HepG2 (cell line): Measurements from ENCODE around the gene GYPC. TPM values are rescaled to one million over a fixed set of nuclear protein-coding genes. Genes with fewer than 3 reads are reported as not detected.

Experiments
- ATAC-seq: fragments of 200-7000 bp; cut with Tn5 transposase; 3 replicates; pipeline ENCODE4 v1.9.1; 2020; ENCODE audit warnings: mild to moderate bottlenecking, moderate library complexity
- BruUV-seq: library from RNA; stranded (reverse); fragments of 400-500 nt; replicated peaks from 2 replicates; lab custom pipeline; 2021; lab: Mats Ljungman, UMichigan
- CTCF ChIA-PET: fragments of 300-600 bp; formaldehyde crosslinking; extraction: SDS; loops from one replicate; lab custom pipeline; 2021; ENCODE audit warnings: low total read pairs, inconsistent platforms, low intra/inter-chr PET ratio; lab: Yijun Ruan, JAX
- POLR2A ChIA-PET: fragments of 350-600 bp; sonication (Branson Sonifier 250); formaldehyde crosslinking; loops from one replicate; lab custom pipeline; 2020; ENCODE audit warnings: antibody characterized with exemption, inconsistent platforms; lab: Yijun Ruan, JAX
- DNase-seq: peaks from one replicate; pipeline ENCODE4 v3.0.0-alpha.2; 2015; ENCODE audit warnings: low spot score
- FAIRE-seq: peaks from 3 replicates; lab custom pipeline; 2011; peaks lifted over from hg19 to GRCh38; lab: Jason Lieb, UNC
- H2AFZ ChIP-seq: one replicate; pipeline ENCODE4 v1.6.1; 2011; ENCODE audit warnings: low read length, inconsistent platforms
- H3K27ac ChIP-seq: fragments of 300-600 bp; 3 replicates; pipeline ENCODE4 v1.8.0; 2011; ENCODE audit warnings: mixed run types, mild to moderate bottlenecking, mixed read lengths, low read length, inconsistent platforms; ENCODE audit not compliant: insufficient read depth; ENCODE audit errors: extremely low read length
- H3K27me3 ChIP-seq, 2 experiments: fragments of 200-600 bp in 1 of 2; 2 replicates in 1 of 2; 3 replicates in 1 of 2; pipeline versions ENCODE4 v1.6.0 to v1.8.0; 2011; ENCODE audit warnings: low read length in 2 of 2, mild to moderate bottlenecking in 2 of 2, moderate library complexity in 2 of 2, inconsistent platforms in 1 of 2; ENCODE audit not compliant: insufficient read depth in 2 of 2, control insufficient read depth in 1 of 2
- H3K36me3 ChIP-seq, 2 experiments: fragments of 200-600 bp in 1 of 2; replicated peaks in 1 of 2; 2 replicates in 1 of 2; 3 replicates in 1 of 2; pipeline versions ENCODE4 v1.5.1 to v1.8.0; 2011; ENCODE audit warnings: low read length in 2 of 2, inconsistent platforms in 1 of 2; ENCODE audit not compliant: insufficient read depth in 2 of 2, control insufficient read depth in 1 of 2
- H3K4me1 ChIP-seq: 2 replicates; pipeline ENCODE4 v1.5.1; 2012; ENCODE audit warnings: low read length, inconsistent platforms; ENCODE audit not compliant: insufficient read depth
- H3K4me2 ChIP-seq: 2 replicates; pipeline ENCODE4 v1.6.0; 2011; ENCODE audit warnings: low read depth, low read length, inconsistent platforms
- H3K4me3 ChIP-seq, 3 experiments: fragments of 200-600 bp in 1 of 3; sonication (generic), shearing (Covaris generic) in 1 of 3; replicated peaks in 1 of 3; 2 replicates each; pipeline ENCODE4 v1.5.1; 2011 to 2016; ENCODE audit warnings: low read length in 3 of 3, inconsistent platforms in 2 of 3, low read depth in 2 of 3, mild to moderate bottlenecking in 2 of 3, control low read depth in 1 of 3, mixed read lengths in 1 of 3; ENCODE audit not compliant: insufficient read depth in 1 of 3
- H3K79me2 ChIP-seq: one replicate; pipeline ENCODE4 v1.6.1; 2011; ENCODE audit warnings: low read length, inconsistent platforms; ENCODE audit not compliant: insufficient read depth
- H3K9ac ChIP-seq: 2 replicates; pipeline ENCODE4 v1.6.0; 2011; ENCODE audit warnings: mild to moderate bottlenecking, low read depth, low read length, inconsistent platforms; ENCODE audit not compliant: insufficient read depth
- H3K9me3 ChIP-seq: 2 replicates; pipeline ENCODE4 v1.5.1; 2012; ENCODE audit warnings: mild to moderate bottlenecking, low read length
- H4K20me1 ChIP-seq: 2 replicates; pipeline ENCODE4 v1.6.0; 2011; ENCODE audit warnings: inconsistent platforms, mild to moderate bottlenecking, low read length, moderate library complexity; ENCODE audit not compliant: insufficient read depth
- AGO1 ChIP-seq: fragments of 200-400 bp; formaldehyde crosslinking; IDR thresholded peaks from 2 replicates; pipeline ENCODE4 v1.6.1; 2017; ENCODE audit warnings: mild to moderate bottlenecking, low read depth, low read length, moderate library complexity; ENCODE audit not compliant: poor library complexity, severe bottlenecking
- ATAD3A ChIP-seq: sonication (generic); formaldehyde crosslinking; IDR thresholded peaks from 2 replicates; pipeline ENCODE4 v1.4.0; 2020; ENCODE audit warnings: missing genetic modification reagents
- ATF7 ChIP-seq, 2 experiments: fragments of 450-650 bp in 1 of 2; sonication (generic) in 1 of 2; formaldehyde crosslinking in 1 of 2; IDR thresholded peaks; 2 replicates each; pipeline versions ENCODE4 v1.4.0 to v1.6.1; 2016 to 2020; ENCODE audit warnings: antibody characterized with exemption in 1 of 2, mild to moderate bottlenecking in 1 of 2, missing genetic modification reagents in 1 of 2
- CENPT ChIP-seq: sonication (generic); formaldehyde crosslinking; IDR thresholded peaks from 2 replicates; pipeline ENCODE4 v1.8.0; 2022; ENCODE audit warnings: low read depth, mild to moderate bottlenecking, moderate library complexity, missing genetic modification reagents
- ELF4 ChIP-seq: sonication (generic); formaldehyde crosslinking; IDR thresholded peaks from 2 replicates; pipeline ENCODE4 v1.5.0; 2020; ENCODE audit warnings: missing genetic modification reagents, mild to moderate bottlenecking, moderate library complexity, borderline replicate concordance
- FOXK1 ChIP-seq: sonication (generic); formaldehyde crosslinking; IDR thresholded peaks from 2 replicates; pipeline ENCODE4 v1.4.0; 2020; ENCODE audit warnings: low read depth, missing genetic modification reagents, borderline replicate concordance
- JUND ChIP-seq: sonication (generic); formaldehyde crosslinking; IDR thresholded peaks from 2 replicates; pipeline ENCODE4 v1.8.0; 2022; ENCODE audit warnings: mild to moderate bottlenecking, missing genetic modification reagents
- MTA1 ChIP-seq: sonication (generic); formaldehyde crosslinking; IDR thresholded peaks from 2 replicates; pipeline ENCODE4 v1.4.0; 2020; ENCODE audit warnings: missing genetic modification reagents, mild to moderate bottlenecking, borderline replicate concordance
- NFATC3 ChIP-seq: sonication (generic); formaldehyde crosslinking; IDR thresholded peaks from 2 replicates; pipeline ENCODE4 v1.5.1; 2020; ENCODE audit warnings: mild to moderate bottlenecking, missing genetic modification reagents
- POLR2AphosphoS2 ChIP-seq: IDR thresholded peaks from 2 replicates; pipeline ENCODE4 v1.6.1; 2011; ENCODE audit warnings: low read depth, low read length, improper control_type of control experiment
- TSC22D2 ChIP-seq: sonication (generic); formaldehyde crosslinking; IDR thresholded peaks from 2 replicates; pipeline ENCODE4 v1.5.1; 2020; ENCODE audit warnings: missing genetic modification reagents, mild to moderate bottlenecking, borderline replicate concordance
- XBP1 ChIP-seq: sonication (generic); formaldehyde crosslinking; IDR thresholded peaks from 2 replicates; pipeline ENCODE4 v1.5.0; 2020; ENCODE audit warnings: missing genetic modification reagents
- ZMAT5 ChIP-seq: sonication (generic); formaldehyde crosslinking; IDR thresholded peaks from 2 replicates; pipeline ENCODE4 v1.5.0; 2020; ENCODE audit warnings: mild to moderate bottlenecking, low read depth, missing genetic modification reagents, borderline replicate concordance
- ZNF484 ChIP-seq: sonication (generic); formaldehyde crosslinking; IDR thresholded peaks from 2 replicates; pipeline ENCODE4 v1.5.1; 2020; ENCODE audit warnings: mild to moderate bottlenecking, low read depth, missing genetic modification reagents, borderline replicate concordance
- ZNF562 ChIP-seq: sonication (generic); formaldehyde crosslinking; IDR thresholded peaks from 2 replicates; pipeline ENCODE4 v1.8.0; 2022; ENCODE audit warnings: missing genetic modification reagents, borderline replicate concordance
- ZNF775 ChIP-seq: sonication (generic); formaldehyde crosslinking; IDR thresholded peaks from 2 replicates; pipeline ENCODE4 v1.4.0; 2020; ENCODE audit warnings: missing genetic modification reagents, mild to moderate bottlenecking, moderate library complexity, borderline replicate concordance
- whole genome bisulfite sequencing: methylation state at CpG from one replicate; pipeline ENCODE4 v1.1.6; 2017; ENCODE audit warnings: low lambda C conversion rate; 5-methylcytosine and 5-hydroxymethylcytosine counted together
- in situ Hi-C: cut with HindIII; loops from 2 replicates; pipeline ENCODE4 v1.10.0; 2017; ENCODE audit warnings: low pct_unique_long_range_greater_than_20kb; ENCODE audit not compliant: extremely low pct_ligation_motif_present
- intact Hi-C: fragments of 100-400 bp; cut with micrococcal nuclease; formaldehyde crosslinking; loops from one replicate; pipeline ENCODE4 v1.10.0; 2022; ENCODE audit not compliant: unreplicated experiment
- polyA plus RNA-seq, 8 experiments: library from polyadenylated mRNA; depleted of rRNA in 3 of 8; stranded (reverse) in 7 of 8; unstranded in 1 of 8; fragments of >200 nt; fragmentation: Illumina TruSeq in 4 of 8; extraction: Trizol in 4 of 8; gene quantifications; 2 replicates each; pipeline versions ENCODE4 v1.2.1 to v1.2.3, GENCODE V29; 2011 to 2016; ENCODE audit warnings: low read depth in 4 of 8, missing spikeins in 1 of 8, mixed read lengths in 1 of 8; ENCODE audit not compliant: insufficient read depth in 1 of 8
- total RNA-seq, 5 experiments: library from RNA; depleted of rRNA; stranded (reverse); fragments of >200 nt; fragmentation: Illumina TruSeq; extraction: Trizol; gene quantifications; 2 replicates each; pipeline ENCODE4 v1.2.3, GENCODE V29; 2016; ENCODE audit warnings: low read depth in 1 of 5
- TF ChIP-seq, protein P1 (sequence below): sonication (generic); formaldehyde crosslinking; IDR thresholded peaks from 2 replicates; pipeline ENCODE4 v1.4.0; 2020; ENCODE audit warnings: missing genetic modification reagents; ENCODE audit errors: not compliant biosample characterization
- TF ChIP-seq, protein P2 (sequence below): sonication (generic); formaldehyde crosslinking; IDR thresholded peaks from 2 replicates; pipeline ENCODE4 v1.8.0; 2022; ENCODE audit warnings: missing genetic modification reagents, mild to moderate bottlenecking, borderline replicate concordance

GYPC gene
- total and polyA plus RNA-seq, 2 of the 13 experiments (the other 11 are each of a cell fraction or from before 2014, with no cell fraction given), result not detected

DNA sequence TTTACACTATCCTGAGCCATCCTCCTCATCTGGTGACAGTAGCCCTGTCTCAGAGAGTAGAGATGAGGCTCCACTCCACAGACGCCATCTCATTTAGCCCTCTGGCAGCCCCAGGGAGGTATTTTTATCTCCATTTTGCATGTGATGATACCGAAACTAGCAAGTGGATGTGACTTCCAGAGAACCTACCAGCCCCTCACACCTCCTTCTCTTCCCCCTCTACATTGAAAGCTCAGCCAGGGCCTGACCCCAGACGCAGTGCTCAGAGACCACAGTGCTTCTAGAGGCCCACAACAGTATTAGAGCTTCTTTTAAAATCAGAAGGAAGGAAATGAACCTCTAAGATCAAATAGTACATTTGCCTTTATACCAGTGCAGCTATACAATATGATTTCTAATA is 8.3 kb downstream of the GYPC start:
- TF ChIP-seq ZNF775 (CRISPR knock-in tag) (no peak), AGO1 (no peak), XBP1 (CRISPR knock-in tag) (no peak), ZNF484 (no peak), ZNF562 (CRISPR knock-in tag) (no peak)
- FAIRE-seq, result no peak
- Histone ChIP-seq H4K20me1 (no peaks in the 10 kb centered on the region), H3K9ac (no peak overlapping the region), H3K27me3 (peaks cover 6 to 36% of the 10 kb centered on the region in 2 experiments), H3K27ac (no peak overlapping the region), H3K9me3 (no peaks in the 10 kb centered on the region), H3K36me3 (no peaks in the 10 kb centered on the region), H2AFZ (no peak overlapping the region), H3K79me2 (no peaks in the 10 kb centered on the region), H3K4me1 (no peaks in the 10 kb centered on the region), H3K4me2 (no peak overlapping the region), H3K4me3 (no peak overlapping the region)
- intact Hi-C loops (no loop called here), in situ Hi-C loops (no loop called here)
- WGBS, result 25% methylated on average over 3 of the region's 3 CpGs
- no peak for DNase-seq
- CTCF ChIA-PET, result no interaction called here
- no TSS peak for BruUV-seq
- POLR2A ChIA-PET, result no interaction called here
- ATAC-seq, result no peak

GRCh38 chr2:126664639-126665038 is 8.7 kb downstream of the GYPC start:
- no peak for ATAC-seq
- H3K36me3 ChIP-seq, result no peaks in the 10 kb centered on the region
- BruUV-seq, result no TSS peak
- H4K20me1 ChIP-seq, result no peaks in the 10 kb centered on the region
- no peak for DNase-seq
- no peak overlapping the region for H3K4me2 ChIP-seq
- in situ Hi-C loops (no loop called here), intact Hi-C loops (no loop called here)
- peaks cover 6 to 33% of the 10 kb centered on the region in 2 experiments for H3K27me3 ChIP-seq
- no peak overlapping the region for H3K9ac ChIP-seq
- POLR2A ChIA-PET, result no interaction called here
- no peaks in the 10 kb centered on the region for H3K4me1 ChIP-seq
- CTCF ChIA-PET, result no interaction called here
- H3K79me2 ChIP-seq, result no peaks in the 10 kb centered on the region
- H3K4me3 ChIP-seq, result no peak overlapping the region
- no peaks in the 10 kb centered on the region for H3K9me3 ChIP-seq
- no peak overlapping the region for H3K27ac ChIP-seq
- WGBS, result 0% methylated on average over 2 of the region's 2 CpGs
- H2AFZ ChIP-seq, result no peak overlapping the region
- FAIRE-seq, result no peak
- TF ChIP-seq ATAD3A (CRISPR knock-in tag), result no peak
- TF ChIP-seq, protein P1, sequence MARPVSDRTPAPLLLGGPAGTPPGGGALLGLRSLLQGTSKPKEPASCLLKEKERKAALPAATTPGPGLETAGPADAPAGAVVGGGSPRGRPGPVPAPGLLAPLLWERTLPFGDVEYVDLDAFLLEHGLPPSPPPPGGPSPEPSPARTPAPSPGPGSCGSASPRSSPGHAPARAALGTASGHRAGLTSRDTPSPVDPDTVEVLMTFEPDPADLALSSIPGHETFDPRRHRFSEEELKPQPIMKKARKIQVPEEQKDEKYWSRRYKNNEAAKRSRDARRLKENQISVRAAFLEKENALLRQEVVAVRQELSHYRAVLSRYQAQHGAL (CRISPR knock-in tag), result no peak
- TF ChIP-seq FOXK1, result no peak
- TF ChIP-seq, protein P2, sequence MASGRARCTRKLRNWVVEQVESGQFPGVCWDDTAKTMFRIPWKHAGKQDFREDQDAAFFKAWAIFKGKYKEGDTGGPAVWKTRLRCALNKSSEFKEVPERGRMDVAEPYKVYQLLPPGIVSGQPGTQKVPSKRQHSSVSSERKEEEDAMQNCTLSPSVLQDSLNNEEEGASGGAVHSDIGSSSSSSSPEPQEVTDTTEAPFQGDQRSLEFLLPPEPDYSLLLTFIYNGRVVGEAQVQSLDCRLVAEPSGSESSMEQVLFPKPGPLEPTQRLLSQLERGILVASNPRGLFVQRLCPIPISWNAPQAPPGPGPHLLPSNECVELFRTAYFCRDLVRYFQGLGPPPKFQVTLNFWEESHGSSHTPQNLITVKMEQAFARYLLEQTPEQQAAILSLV (CRISPR knock-in tag), result no peak
- TF ChIP-seq ZMAT5 (CRISPR knock-in tag), result no peak
- no peak for TF ChIP-seq CENPT (CRISPR knock-in tag)
- no peak for TF ChIP-seq ATF7 (IDR thresholded peaks at IDR 0.05)
- no peak for TF ChIP-seq ATF7 (CRISPR knock-in tag; IDR thresholded peaks at IDR 0.05)
- no peak for TF ChIP-seq MTA1 (CRISPR knock-in tag)
- no peak for TF ChIP-seq JUND (CRISPR knock-in tag)
- no peak for TF ChIP-seq POLR2AphosphoS2
- TF ChIP-seq ELF4 (CRISPR knock-in tag), result no peak
- no peak for TF ChIP-seq TSC22D2
- no peak for TF ChIP-seq NFATC3 (CRISPR knock-in tag)
